LNCAP (cell line): ENCODE results near the gene DKC1.

Experiments used
- TF ChIP-seq, protein P1 (sequence below): fragments of 450-650 bp; IDR thresholded peaks from 2 replicates; pipeline ENCODE4 v1.5.1; 2017; ENCODE audit warnings: mild to moderate bottlenecking

Gene DKC1

DNA sequence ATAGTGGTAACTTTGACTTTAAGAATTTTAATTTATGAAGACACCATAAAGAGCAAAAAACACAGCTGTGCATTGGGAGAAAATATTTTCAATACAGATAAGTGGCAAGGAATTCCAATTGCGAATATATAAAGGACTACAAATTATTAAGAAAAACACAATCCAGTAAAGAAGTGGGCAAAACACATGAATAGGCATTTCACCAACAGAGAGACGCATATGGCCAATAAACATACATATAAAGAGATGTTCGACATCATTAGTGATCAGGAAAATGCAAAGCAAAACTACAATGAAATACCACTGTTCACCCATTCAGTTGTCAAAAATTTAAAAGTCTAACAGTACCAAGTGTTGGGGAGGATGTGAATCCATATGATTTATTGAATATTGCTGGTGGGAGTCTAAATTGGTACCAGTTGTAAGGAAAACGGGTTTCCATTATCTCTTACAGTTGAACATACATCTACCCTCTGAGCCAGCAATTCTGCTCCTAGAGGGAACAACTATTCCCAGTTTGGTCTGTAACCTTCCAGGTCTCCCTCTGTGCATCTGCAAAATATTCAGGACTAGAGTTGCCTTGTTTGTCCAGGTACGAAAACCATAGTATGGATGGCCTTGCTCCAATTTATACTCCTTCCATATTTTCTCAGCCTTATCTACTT lies 44.3 kb downstream of the DKC1 start:
- TF ChIP-seq, protein P1, sequence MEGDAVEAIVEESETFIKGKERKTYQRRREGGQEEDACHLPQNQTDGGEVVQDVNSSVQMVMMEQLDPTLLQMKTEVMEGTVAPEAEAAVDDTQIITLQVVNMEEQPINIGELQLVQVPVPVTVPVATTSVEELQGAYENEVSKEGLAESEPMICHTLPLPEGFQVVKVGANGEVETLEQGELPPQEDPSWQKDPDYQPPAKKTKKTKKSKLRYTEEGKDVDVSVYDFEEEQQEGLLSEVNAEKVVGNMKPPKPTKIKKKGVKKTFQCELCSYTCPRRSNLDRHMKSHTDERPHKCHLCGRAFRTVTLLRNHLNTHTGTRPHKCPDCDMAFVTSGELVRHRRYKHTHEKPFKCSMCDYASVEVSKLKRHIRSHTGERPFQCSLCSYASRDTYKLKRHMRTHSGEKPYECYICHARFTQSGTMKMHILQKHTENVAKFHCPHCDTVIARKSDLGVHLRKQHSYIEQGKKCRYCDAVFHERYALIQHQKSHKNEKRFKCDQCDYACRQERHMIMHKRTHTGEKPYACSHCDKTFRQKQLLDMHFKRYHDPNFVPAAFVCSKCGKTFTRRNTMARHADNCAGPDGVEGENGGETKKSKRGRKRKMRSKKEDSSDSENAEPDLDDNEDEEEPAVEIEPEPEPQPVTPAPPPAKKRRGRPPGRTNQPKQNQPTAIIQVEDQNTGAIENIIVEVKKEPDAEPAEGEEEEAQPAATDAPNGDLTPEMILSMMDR: no peak

DNA sequence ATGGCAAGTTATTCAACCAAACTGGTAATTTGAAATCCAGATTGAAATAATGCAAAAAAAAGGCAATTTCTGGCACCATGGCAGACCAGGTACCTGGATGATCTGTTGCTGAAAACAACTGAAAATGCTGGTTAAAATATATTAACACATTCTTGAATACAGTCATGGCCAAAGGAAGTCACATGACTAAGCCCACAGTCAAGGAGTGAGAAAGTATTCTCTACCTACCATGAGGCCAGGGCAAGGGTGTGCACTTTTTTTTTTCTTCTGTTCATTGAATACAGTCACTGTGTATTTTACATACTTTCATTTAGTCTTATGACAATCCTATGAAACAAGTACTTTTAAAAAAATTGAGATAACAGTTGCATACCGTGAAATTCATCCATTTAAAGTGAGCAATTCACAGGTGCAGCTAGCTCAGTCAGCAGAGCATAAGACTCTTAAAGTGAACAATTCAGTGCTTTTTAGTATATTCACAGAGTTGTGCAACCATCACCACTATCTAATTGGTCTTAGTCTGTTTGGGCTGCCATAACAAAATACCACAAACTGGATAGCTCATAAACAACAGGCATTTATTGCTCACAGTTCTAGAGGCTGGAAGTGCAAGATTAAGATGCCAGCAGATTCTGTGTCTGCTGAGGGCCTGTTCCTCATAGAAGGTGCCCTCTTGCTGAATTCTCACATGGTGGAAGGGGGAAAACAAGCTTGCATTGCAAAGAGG lies 47.4 kb downstream of the DKC1 start:
- TF ChIP-seq, protein P1: no peak

- TF ChIP-seq, protein P1: no peak
Measured at GRCh38 chrX:154812341-154813101, 49.9 kb downstream of the DKC1 start.

GRCh38 chrX:154813801-154814200 lies 51.1 kb downstream of the DKC1 start:
- TF ChIP-seq, protein P1: no peak

GRCh38 chrX:154815274-154815818 lies 52.7 kb downstream of the DKC1 start:
- TF ChIP-seq, protein P1: no peak

GRCh38 chrX:154818916-154819770 lies 56.5 kb downstream of the DKC1 start:
- TF ChIP-seq, protein P1: no peak
